ENCODE data around the gene ERH.

DNA sequence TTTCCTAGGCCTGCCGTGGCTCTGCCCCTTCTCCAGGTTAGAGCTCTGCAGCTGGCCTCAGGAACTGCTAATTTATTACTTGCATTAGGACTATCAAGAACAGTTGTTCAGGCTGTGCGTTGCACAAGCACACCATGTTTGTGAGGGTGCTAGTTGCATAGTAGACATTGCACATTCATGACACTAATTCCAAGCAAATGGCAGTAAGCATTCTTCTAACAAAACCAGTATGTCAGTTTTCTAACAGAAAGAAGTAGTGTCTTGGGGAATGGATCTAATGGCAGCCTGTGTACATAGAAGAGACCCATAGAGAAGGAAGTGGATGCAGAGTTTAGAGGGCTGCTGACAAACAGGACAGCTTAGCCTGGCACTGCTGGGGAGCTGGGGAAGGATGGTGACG, 53.9 kb downstream of the ERH start:
- TF ChIP-seq, protein P1, sequence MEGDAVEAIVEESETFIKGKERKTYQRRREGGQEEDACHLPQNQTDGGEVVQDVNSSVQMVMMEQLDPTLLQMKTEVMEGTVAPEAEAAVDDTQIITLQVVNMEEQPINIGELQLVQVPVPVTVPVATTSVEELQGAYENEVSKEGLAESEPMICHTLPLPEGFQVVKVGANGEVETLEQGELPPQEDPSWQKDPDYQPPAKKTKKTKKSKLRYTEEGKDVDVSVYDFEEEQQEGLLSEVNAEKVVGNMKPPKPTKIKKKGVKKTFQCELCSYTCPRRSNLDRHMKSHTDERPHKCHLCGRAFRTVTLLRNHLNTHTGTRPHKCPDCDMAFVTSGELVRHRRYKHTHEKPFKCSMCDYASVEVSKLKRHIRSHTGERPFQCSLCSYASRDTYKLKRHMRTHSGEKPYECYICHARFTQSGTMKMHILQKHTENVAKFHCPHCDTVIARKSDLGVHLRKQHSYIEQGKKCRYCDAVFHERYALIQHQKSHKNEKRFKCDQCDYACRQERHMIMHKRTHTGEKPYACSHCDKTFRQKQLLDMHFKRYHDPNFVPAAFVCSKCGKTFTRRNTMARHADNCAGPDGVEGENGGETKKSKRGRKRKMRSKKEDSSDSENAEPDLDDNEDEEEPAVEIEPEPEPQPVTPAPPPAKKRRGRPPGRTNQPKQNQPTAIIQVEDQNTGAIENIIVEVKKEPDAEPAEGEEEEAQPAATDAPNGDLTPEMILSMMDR (IDR thresholded peaks at IDR 0.05) = no peak
- TF ChIP-seq POLR2A (IDR thresholded peaks at IDR 0.05) = no peak
